K562 (cell line): ENCODE measurements around the gene ARHGEF25. TPM values are rescaled to one million over a fixed set of nuclear protein-coding genes. Genes with fewer than 3 reads are reported as not detected.

ENCODE experiments used
- ATAC-seq: fragments of 200-7000 bp; cut with Tn5 transposase; 3 replicates; pipeline ENCODE4 v1.9.1; 2020; ENCODE audit warnings: moderate library complexity
- BruUV-seq: library from RNA; stranded (reverse); fragments of 400-500 nt; replicated peaks from 2 replicates; lab custom pipeline; 2021; lab: Mats Ljungman, UMichigan
- CTCF ChIA-PET: fragments of 300-600 bp; formaldehyde crosslinking; extraction: SDS; loops from one replicate; lab custom pipeline; 2021; ENCODE audit warnings: low intra/inter-chr PET ratio; lab: Yijun Ruan, JAX
- POLR2A ChIA-PET: fragments of 300-600, 350-650 bp; sonication (Branson Sonifier 250); formaldehyde crosslinking; extraction: SDS; loops from one replicate; lab custom pipeline; 2021; ENCODE audit warnings: antibody characterized with exemption, inconsistent platforms; lab: Yijun Ruan, JAX
- DNase-seq, 4 experiments: peaks; one replicate each; pipeline versions ENCODE4 v3.0.0 to v3.0.0-alpha.2; 2011 to 2018; ENCODE audit warnings: low spot score in 3 of 4, mixed read lengths in 3 of 4; ENCODE audit errors: extremely low read depth in 1 of 4
- FAIRE-seq: peaks from 2 replicates; lab custom pipeline; 2011; peaks lifted over from hg19 to GRCh38; lab: Jason Lieb, UNC
- H2AFZ ChIP-seq: 2 replicates; pipeline ENCODE4 v1.6.0; 2011; ENCODE audit warnings: low read depth, low read length, control low read depth, inconsistent platforms
- H3K27ac ChIP-seq: fragments of 200-600 bp; 3 replicates; pipeline ENCODE4 v1.8.0; 2011; ENCODE audit warnings: low read depth, mild to moderate bottlenecking, control low read depth, inconsistent platforms, low read length, moderate library complexity, mixed read lengths; ENCODE audit errors: extremely low read depth
- H3K27me3 ChIP-seq, 2 experiments: fragments of 300-600 bp in 1 of 2; 2 replicates in 1 of 2; 3 replicates in 1 of 2; pipeline versions ENCODE4 v1.6.0 to v1.8.0; 2011; ENCODE audit warnings: inconsistent platforms in 2 of 2, low read length in 2 of 2, mild to moderate bottlenecking in 1 of 2, mixed read lengths in 1 of 2, moderate library complexity in 1 of 2; ENCODE audit not compliant: control insufficient read depth in 2 of 2, insufficient read depth in 2 of 2
- H3K36me3 ChIP-seq: fragments of 300-600 bp; 3 replicates; pipeline ENCODE4 v1.8.0; 2011; ENCODE audit warnings: mild to moderate bottlenecking, low read length, inconsistent platforms; ENCODE audit not compliant: control insufficient read depth, insufficient read depth
- H3K4me1 ChIP-seq, 2 experiments: fragments of 200-600 bp in 1 of 2; replicated peaks in 1 of 2; 2 replicates in 1 of 2; 3 replicates in 1 of 2; pipeline versions ENCODE4 v1.5.1 to v1.8.0; 2011; ENCODE audit warnings: inconsistent platforms in 2 of 2, low read length in 2 of 2, mild to moderate bottlenecking in 1 of 2, mixed read lengths in 1 of 2, moderate library complexity in 1 of 2; ENCODE audit not compliant: control insufficient read depth in 2 of 2, insufficient read depth in 2 of 2
- H3K4me2 ChIP-seq: 2 replicates; pipeline ENCODE4 v1.6.1; 2011; ENCODE audit warnings: low read length, control low read depth, inconsistent platforms, mixed read lengths; ENCODE audit not compliant: insufficient read depth
- H3K4me3 ChIP-seq: fragments of 200-600 bp; sonication (generic), shearing (Covaris generic); 2 replicates; pipeline ENCODE4 v1.5.1; 2016; ENCODE audit warnings: control low read depth, inconsistent platforms
- H3K79me2 ChIP-seq: fragments of 200-600 bp; 3 replicates; pipeline ENCODE4 v1.8.0; 2011; ENCODE audit warnings: low read length, inconsistent platforms; ENCODE audit not compliant: control insufficient read depth, insufficient read depth
- H3K9ac ChIP-seq, 2 experiments: 2 replicates each; pipeline versions ENCODE4 v1.6.0 to v1.6.1; 2011; ENCODE audit warnings: low read depth in 2 of 2, low read length in 2 of 2, control low read depth in 1 of 2, inconsistent platforms in 1 of 2, mild to moderate bottlenecking in 1 of 2, mixed read lengths in 1 of 2; ENCODE audit not compliant: insufficient read depth in 1 of 2
- H3K9me1 ChIP-seq: one replicate; pipeline ENCODE4 v1.6.0; 2011; ENCODE audit warnings: inconsistent platforms, mild to moderate bottlenecking, low read length, moderate library complexity; ENCODE audit not compliant: control insufficient read depth, insufficient read depth
- H3K9me3 ChIP-seq: replicated peaks from 2 replicates; pipeline ENCODE4 v1.5.1; 2011; ENCODE audit warnings: low read depth, low read length, inconsistent platforms; ENCODE audit not compliant: control insufficient read depth, insufficient read depth
- H4K20me1 ChIP-seq: replicated peaks from 2 replicates; pipeline ENCODE4 v1.6.1; 2011; ENCODE audit warnings: low read length, inconsistent platforms, mixed read lengths; ENCODE audit not compliant: control insufficient read depth, insufficient read depth
- BCOR ChIP-seq: fragments of 450-650 bp; IDR thresholded peaks from 2 replicates; pipeline ENCODE4 v1.6.1; 2016
- MEF2D ChIP-seq: conservative IDR thresholded peaks from 2 replicates; pipeline ENCODE4 v1.6.1; 2016; ENCODE audit warnings: low read depth, missing genetic modification characterization, missing compliant biosample characterization
- NR2C1 ChIP-seq, 2 experiments: fragments of 450-650 bp; IDR thresholded peaks; 2 replicates each; pipeline ENCODE4 v1.6.1; 2017; ENCODE audit warnings: mild to moderate bottlenecking in 2 of 2, antibody characterized with exemption in 1 of 2, inconsistent platforms in 1 of 2, missing compliant biosample characterization in 1 of 2, missing genetic modification characterization in 1 of 2
- RBM22 ChIP-seq: fragments of 200-400 bp; formaldehyde crosslinking; IDR thresholded peaks from 2 replicates; pipeline ENCODE4 v1.6.1; 2018; ENCODE audit warnings: low read length, low read depth; ENCODE audit not compliant: poor library complexity, severe bottlenecking
- SRSF1 ChIP-seq: fragments of 200-400 bp; formaldehyde crosslinking; IDR thresholded peaks from 2 replicates; pipeline ENCODE4 v1.6.1; 2017; ENCODE audit warnings: mild to moderate bottlenecking, low read depth, low read length, moderate library complexity
- WGBS: fragments of 100-300 bp; shearing (Covaris generic); methylation state at CpG from one replicate; pipeline ENCODE4 v1.1.6; 2016; ENCODE audit warnings: low coverage, mixed read lengths; ENCODE audit not compliant: insufficient coverage; ENCODE audit errors: missing lambda C conversion rate; 5-methylcytosine and 5-hydroxymethylcytosine counted together
- in situ Hi-C: fragments of 300-500 bp; cut with MboI; formaldehyde crosslinking; loops from 4 replicates; pipeline ENCODE4 v1.15.0; 2018; ENCODE audit warnings: inconsistent platforms, mixed read lengths
- intact Hi-C: fragments of 100-400 bp; cut with micrococcal nuclease; formaldehyde crosslinking; loops from 2 replicates; pipeline ENCODE4 v1.14.2; 2022
- polyA plus RNA-seq, 8 experiments: library from polyadenylated mRNA; depleted of rRNA in 4 of 8; stranded (reverse) in 5 of 8; unstranded in 3 of 8; fragments of >200 nt; fragmentation: Nextera tagmentation in 2 of 8; fragmentation: Illumina TruSeq in 1 of 8; extraction: Ambion mirVana in 2 of 8; extraction: Trizol in 1 of 8; gene quantifications; 2 replicates each; pipeline versions ENCODE4 v1.2.1 to v1.2.3, GENCODE V29; 2011 to 2014; ENCODE audit warnings: inconsistent platforms in 1 of 8, missing spikeins in 1 of 8
- total RNA-seq, 7 experiments: library from RNA; depleted of rRNA in 6 of 7; stranded (reverse); fragments of >200 nt in 6 of 7; fragmentation: Illumina TruSeq in 2 of 7; extraction: Trizol in 2 of 7; gene quantifications; 2 replicates each; pipeline versions ENCODE4 v1.2.1 to v1.2.3, GENCODE V29; 2011 to 2021; ENCODE audit warnings: low replicate concordance in 1 of 7
- TF ChIP-seq, protein P1 (sequence below): fragments of 250-450 bp; sonication (Bioruptor Pico); IDR thresholded peaks from 2 replicates; pipeline ENCODE4 v1.4.0; 2020; ENCODE audit warnings: mild to moderate bottlenecking
- TF ChIP-seq, protein P2 (sequence below): fragments of 200-600 bp; sonication (generic); IDR thresholded peaks from one replicate; pipeline ENCODE4 v1.6.1; 2012; ENCODE audit warnings: mild to moderate bottlenecking, low read depth, low read length, inconsistent platforms

Gene ARHGEF25
- total and polyA plus RNA-seq, 9 of the 15 experiments (the other 6 are each of a cell fraction or from before 2014, with no cell fraction given): 0.13 to 17.3 (median 11.6) TPM

DNA sequence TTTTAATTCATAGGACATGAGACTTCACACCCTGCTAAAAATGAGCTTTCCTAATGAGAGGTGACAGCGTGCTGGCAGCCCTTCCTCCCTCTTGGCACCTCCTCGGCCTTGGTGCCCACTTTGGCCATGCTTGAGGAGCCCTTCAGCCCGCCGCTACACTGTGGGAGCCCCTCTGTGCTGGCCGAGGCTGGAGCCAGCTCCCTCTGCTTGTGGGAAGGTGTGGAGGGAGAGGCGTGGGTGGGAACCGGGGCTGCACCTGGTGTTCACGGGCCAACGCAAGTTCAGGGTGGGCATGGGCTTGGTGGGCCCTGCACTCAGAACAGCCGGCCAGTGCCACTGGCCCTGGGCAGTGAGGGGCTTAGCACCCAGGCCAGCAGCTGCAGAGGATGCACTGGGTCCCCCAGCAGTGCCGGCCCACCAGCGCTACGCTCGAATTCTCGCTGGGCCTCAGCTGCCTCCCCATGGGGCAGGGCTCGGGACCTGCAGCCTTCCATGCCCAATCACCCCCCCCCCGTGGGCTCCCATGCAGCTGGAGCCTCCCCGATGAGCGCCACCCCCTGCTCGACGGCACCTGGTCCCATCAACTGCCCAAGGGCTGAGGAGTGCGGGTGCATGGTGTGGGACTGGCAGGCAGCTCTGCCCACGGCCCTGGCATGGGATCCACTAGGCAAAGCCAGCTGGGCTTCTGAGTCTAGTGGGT is 44.5 kb downstream of the ARHGEF25 start:
- no peak for ATAC-seq
- in situ Hi-C loops: no loop called here
- FAIRE-seq: no peak
- intact Hi-C loops: no loop called here
- CTCF ChIA-PET: no interaction called here
- peaks cover 4 to 6% of the 10 kb centered on the region in 2 experiments; a peak in 3 of 5 replicates for H3K4me1 ChIP-seq
- H3K9ac ChIP-seq: no peak overlapping the region
- no peak overlapping the region for H3K27ac ChIP-seq
- BruUV-seq: no TSS peak
- no peak overlapping the region for H3K4me2 ChIP-seq
- no peak overlapping the region for H2AFZ ChIP-seq
- DNase-seq: no peak
- no peaks in the 10 kb centered on the region for H3K9me3 ChIP-seq
- no peaks in the 10 kb centered on the region for H3K79me2 ChIP-seq
- H3K36me3 ChIP-seq: no peaks in the 10 kb centered on the region
- H3K27me3 ChIP-seq: no peaks in the 10 kb centered on the region
- H4K20me1 ChIP-seq: no peaks in the 10 kb centered on the region
- H3K9me1 ChIP-seq: no peaks in the 10 kb centered on the region
- H3K4me3 ChIP-seq: no peak overlapping the region
- POLR2A ChIA-PET: interaction anchor here (0.6 to 1.0 kb wide), 2 partner anchors 59 to 135 kb away, joined by 3 read pairs; partner anchors contain the start of gene DDIT3
- 66% methylated on average over 19 of the region's 23 CpGs for WGBS
- TF ChIP-seq NR2C1 (IDR thresholded peaks at IDR 0.05) (no peak), NR2C1 (tag; IDR thresholded peaks at IDR 0.05) (no peak), RBM22 (no peak), MEF2D (tag) (no peak), SRSF1 (no peak), BCOR (no peak)
- TF ChIP-seq, protein P1, sequence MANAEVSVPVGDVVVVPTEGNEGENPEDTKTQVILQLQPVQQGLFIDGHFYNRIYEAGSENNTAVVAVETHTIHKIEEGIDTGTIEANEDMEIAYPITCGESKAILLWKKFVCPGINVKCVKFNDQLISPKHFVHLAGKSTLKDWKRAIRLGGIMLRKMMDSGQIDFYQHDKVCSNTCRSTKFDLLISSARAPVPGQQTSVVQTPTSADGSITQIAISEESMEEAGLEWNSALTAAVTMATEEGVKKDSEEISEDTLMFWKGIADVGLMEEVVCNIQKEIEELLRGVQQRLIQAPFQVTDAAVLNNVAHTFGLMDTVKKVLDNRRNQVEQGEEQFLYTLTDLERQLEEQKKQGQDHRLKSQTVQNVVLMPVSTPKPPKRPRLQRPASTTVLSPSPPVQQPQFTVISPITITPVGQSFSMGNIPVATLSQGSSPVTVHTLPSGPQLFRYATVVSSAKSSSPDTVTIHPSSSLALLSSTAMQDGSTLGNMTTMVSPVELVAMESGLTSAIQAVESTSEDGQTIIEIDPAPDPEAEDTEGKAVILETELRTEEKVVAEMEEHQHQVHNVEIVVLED (CRISPR knock-in tag): no peak
- TF ChIP-seq, protein P2, sequence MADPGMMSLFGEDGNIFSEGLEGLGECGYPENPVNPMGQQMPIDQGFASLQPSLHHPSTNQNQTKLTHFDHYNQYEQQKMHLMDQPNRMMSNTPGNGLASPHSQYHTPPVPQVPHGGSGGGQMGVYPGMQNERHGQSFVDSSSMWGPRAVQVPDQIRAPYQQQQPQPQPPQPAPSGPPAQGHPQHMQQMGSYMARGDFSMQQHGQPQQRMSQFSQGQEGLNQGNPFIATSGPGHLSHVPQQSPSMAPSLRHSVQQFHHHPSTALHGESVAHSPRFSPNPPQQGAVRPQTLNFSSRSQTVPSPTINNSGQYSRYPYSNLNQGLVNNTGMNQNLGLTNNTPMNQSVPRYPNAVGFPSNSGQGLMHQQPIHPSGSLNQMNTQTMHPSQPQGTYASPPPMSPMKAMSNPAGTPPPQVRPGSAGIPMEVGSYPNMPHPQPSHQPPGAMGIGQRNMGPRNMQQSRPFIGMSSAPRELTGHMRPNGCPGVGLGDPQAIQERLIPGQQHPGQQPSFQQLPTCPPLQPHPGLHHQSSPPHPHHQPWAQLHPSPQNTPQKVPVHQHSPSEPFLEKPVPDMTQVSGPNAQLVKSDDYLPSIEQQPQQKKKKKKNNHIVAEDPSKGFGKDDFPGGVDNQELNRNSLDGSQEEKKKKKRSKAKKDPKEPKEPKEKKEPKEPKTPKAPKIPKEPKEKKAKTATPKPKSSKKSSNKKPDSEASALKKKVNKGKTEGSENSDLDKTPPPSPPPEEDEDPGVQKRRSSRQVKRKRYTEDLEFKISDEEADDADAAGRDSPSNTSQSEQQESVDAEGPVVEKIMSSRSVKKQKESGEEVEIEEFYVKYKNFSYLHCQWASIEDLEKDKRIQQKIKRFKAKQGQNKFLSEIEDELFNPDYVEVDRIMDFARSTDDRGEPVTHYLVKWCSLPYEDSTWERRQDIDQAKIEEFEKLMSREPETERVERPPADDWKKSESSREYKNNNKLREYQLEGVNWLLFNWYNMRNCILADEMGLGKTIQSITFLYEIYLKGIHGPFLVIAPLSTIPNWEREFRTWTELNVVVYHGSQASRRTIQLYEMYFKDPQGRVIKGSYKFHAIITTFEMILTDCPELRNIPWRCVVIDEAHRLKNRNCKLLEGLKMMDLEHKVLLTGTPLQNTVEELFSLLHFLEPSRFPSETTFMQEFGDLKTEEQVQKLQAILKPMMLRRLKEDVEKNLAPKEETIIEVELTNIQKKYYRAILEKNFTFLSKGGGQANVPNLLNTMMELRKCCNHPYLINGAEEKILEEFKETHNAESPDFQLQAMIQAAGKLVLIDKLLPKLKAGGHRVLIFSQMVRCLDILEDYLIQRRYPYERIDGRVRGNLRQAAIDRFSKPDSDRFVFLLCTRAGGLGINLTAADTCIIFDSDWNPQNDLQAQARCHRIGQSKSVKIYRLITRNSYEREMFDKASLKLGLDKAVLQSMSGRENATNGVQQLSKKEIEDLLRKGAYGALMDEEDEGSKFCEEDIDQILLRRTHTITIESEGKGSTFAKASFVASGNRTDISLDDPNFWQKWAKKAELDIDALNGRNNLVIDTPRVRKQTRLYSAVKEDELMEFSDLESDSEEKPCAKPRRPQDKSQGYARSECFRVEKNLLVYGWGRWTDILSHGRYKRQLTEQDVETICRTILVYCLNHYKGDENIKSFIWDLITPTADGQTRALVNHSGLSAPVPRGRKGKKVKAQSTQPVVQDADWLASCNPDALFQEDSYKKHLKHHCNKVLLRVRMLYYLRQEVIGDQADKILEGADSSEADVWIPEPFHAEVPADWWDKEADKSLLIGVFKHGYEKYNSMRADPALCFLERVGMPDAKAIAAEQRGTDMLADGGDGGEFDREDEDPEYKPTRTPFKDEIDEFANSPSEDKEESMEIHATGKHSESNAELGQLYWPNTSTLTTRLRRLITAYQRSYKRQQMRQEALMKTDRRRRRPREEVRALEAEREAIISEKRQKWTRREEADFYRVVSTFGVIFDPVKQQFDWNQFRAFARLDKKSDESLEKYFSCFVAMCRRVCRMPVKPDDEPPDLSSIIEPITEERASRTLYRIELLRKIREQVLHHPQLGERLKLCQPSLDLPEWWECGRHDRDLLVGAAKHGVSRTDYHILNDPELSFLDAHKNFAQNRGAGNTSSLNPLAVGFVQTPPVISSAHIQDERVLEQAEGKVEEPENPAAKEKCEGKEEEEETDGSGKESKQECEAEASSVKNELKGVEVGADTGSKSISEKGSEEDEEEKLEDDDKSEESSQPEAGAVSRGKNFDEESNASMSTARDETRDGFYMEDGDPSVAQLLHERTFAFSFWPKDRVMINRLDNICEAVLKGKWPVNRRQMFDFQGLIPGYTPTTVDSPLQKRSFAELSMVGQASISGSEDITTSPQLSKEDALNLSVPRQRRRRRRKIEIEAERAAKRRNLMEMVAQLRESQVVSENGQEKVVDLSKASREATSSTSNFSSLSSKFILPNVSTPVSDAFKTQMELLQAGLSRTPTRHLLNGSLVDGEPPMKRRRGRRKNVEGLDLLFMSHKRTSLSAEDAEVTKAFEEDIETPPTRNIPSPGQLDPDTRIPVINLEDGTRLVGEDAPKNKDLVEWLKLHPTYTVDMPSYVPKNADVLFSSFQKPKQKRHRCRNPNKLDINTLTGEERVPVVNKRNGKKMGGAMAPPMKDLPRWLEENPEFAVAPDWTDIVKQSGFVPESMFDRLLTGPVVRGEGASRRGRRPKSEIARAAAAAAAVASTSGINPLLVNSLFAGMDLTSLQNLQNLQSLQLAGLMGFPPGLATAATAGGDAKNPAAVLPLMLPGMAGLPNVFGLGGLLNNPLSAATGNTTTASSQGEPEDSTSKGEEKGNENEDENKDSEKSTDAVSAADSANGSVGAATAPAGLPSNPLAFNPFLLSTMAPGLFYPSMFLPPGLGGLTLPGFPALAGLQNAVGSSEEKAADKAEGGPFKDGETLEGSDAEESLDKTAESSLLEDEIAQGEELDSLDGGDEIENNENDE: no peak
